Measurements from ENCODE around the gene OSBPL5. TPM values are rescaled to one million over a fixed set of nuclear protein-coding genes. Genes with fewer than 3 reads are reported as not detected.
A peak's percentile ranks its signal among the peaks of the same experiment; 100 is the strongest.

Gene OSBPL5, protein sequence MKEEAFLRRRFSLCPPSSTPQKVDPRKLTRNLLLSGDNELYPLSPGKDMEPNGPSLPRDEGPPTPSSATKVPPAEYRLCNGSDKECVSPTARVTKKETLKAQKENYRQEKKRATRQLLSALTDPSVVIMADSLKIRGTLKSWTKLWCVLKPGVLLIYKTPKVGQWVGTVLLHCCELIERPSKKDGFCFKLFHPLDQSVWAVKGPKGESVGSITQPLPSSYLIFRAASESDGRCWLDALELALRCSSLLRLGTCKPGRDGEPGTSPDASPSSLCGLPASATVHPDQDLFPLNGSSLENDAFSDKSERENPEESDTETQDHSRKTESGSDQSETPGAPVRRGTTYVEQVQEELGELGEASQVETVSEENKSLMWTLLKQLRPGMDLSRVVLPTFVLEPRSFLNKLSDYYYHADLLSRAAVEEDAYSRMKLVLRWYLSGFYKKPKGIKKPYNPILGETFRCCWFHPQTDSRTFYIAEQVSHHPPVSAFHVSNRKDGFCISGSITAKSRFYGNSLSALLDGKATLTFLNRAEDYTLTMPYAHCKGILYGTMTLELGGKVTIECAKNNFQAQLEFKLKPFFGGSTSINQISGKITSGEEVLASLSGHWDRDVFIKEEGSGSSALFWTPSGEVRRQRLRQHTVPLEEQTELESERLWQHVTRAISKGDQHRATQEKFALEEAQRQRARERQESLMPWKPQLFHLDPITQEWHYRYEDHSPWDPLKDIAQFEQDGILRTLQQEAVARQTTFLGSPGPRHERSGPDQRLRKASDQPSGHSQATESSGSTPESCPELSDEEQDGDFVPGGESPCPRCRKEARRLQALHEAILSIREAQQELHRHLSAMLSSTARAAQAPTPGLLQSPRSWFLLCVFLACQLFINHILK
- total RNA-seq, result 3.6 TPM

DNA sequence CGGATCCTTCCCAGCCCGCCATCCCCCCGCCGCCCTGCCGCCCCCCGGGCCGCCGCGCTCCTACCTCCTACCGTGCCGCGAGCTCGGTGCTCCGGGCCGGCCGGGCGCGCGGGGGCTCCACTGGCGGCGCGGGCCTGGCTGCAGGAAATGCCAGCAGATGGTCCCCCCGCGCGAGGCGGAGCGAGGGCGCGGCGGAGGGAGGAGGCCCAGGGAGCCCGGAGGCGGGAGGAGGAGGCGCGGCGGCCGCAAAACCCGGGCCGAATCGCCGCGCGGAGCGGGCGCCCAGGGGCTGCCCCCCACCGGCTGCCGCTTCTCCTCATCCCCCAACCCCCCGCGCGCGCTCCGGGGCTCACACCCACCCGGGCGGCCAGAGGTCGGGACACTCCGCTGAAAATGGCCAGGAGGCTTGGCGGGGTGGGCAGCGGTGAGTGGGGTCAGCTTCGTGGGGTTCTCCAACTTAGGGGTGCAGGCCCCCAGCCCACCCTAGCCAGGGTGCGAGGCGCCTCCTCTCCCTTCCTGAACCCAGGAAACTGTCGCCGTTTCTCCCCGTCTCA, at the start of gene OSBPL5:
OSBPL5 (minus strand) TSS at position 159 of the 554 bp plus-strand sequence. CDS start 36,162 bp downstream, outside the sequence.
- ATAC-seq, result peak; percentile 64
- DNase-seq (ENCODE audit: low spot score), result no peak

DNA sequence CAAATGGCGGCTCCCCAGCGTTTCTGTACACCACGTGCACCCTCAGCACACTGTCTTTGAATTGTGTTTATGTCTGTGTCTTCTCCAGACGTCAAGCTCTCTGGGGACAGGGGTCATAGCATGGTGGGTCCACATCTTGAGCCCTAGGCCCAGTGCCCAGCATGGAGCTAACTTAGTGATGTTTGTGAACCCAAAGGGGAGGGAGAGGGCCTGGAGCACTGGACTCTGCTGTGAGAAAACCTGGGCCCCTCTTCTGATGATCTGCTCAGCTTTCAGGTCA, 49.2 kb upstream of the OSBPL5 start:
- ATAC-seq, result no peak
- no peak for DNase-seq (ENCODE audit: low spot score)

GRCh38 chr11:3213659-3214419, 48.7 kb upstream of the OSBPL5 start:
- ATAC-seq (no peak), DNase-seq (ENCODE audit: low spot score) (no peak)

- ATAC-seq (no peak), DNase-seq (ENCODE audit: low spot score) (no peak)
Observed at GRCh38 chr11:3208272-3208671, 43.2 kb upstream of the OSBPL5 start.

- no peak for DNase-seq (ENCODE audit: low spot score)
- ATAC-seq, result no peak
Observed at GRCh38 chr11:3207526-3208189, 42.5 kb upstream of the OSBPL5 start.

DNA sequence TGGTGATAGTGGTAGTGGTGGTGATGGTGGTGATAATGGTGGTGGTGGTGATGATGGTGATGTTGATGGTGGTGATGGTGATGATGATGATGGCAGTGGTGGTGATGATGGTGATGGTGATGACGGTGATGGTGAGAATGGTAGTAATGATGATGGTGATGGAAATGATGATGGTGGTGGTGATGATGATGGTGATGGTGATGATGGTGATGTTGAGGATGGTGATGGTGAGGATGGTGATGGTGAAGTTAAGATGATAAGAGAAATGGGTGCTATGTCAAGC, 41.8 kb upstream of the OSBPL5 start:
- DNase-seq (ENCODE audit: low spot score) (no peak), ATAC-seq (no peak)

DNA sequence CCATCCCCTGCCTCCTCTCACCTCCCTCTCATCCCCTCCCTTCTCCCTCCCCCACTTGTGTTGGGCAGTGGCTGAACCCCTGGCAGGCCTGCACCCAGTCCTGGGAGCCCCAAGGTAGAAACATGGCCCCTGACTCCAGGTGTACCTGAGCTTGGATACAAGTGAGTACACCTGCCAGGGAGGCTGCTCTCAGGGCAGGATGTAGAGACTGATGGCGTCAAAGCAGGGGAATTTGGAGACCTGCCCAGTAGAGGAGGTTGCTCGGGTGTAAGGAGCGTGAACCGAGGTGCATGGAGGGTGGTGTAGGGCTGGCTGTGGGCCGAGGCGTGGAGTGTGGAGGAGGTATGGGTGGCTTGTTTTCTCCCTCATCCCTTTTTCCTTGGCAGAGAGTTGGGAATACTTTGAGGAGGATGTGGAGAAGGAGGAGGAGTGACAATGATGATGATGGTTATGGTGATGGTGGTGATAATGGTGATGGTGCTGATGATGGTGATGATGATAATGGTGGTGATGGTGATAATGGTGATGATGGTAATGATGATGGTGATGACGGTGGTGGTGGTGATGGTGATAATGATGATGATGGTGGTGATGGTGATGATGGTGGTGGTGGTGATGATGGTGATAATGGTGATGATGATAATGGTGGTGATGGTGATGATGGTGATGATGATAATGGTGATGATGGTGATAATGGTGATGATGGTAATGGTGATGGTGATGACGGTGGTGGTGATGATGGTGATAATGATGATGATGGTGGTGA, 41.2 kb upstream of the OSBPL5 start:
- no peak for ATAC-seq
- no peak for DNase-seq (ENCODE audit: low spot score)

GRCh38 chr11:3205261-3206155, 40.4 kb upstream of the OSBPL5 start:
- DNase-seq (ENCODE audit: low spot score) (no peak), ATAC-seq (peak; percentile 31)

GRCh38 chr11:3204141-3205015, 39.3 kb upstream of the OSBPL5 start:
- DNase-seq (ENCODE audit: low spot score) (no peak), ATAC-seq (no peak)

DNA sequence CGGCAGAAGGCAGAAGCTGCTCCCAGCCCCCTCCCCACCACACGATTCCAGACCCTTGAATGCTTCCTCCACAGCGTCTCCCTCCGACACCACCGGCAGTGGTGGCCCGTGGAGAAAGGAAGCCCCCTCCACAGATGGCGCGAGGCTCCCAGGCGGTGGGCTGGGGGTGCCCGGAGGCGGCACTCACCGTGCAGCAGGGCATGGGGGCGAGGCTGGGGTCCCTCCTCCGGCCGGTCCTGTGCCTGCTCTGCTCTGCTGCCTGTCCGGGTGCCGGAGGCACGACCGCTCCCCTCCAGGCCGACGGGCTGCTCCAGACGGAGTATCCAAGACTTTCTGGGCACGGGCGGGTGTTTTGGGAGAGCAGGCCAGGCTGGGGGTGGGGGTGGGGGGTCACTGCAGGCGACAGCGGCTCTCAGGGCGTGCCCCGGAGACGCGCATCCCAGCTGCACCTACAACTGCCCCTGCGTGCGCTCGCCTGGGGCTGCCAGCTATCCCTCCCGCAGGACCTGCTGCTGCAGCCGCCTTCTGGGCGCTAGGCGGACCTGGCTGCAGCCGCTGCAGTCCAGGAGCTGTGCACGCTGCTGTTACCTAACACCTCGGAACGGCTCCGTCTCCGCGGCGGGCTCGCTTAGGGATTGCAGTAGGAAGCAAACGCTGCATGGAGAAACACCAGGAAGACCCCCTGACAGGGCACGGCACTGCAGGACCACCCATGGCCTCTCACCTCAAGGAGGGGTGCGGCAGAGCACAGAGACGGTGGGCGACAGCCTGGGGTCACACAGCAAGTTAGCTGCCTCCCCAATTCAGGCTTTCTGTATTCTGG, 38.3 kb upstream of the OSBPL5 start:
- DNase-seq (ENCODE audit: low spot score) (no peak), ATAC-seq (peak; percentile 41)

- ATAC-seq, result no peak
- no peak for DNase-seq (ENCODE audit: low spot score)
Observed at GRCh38 chr11:3202759-3203158, 37.6 kb upstream of the OSBPL5 start.

GRCh38 chr11:3202305-3202704, 37.2 kb upstream of the OSBPL5 start:
- no peak for DNase-seq (ENCODE audit: low spot score)

GRCh38 chr11:3201677-3202181, 36.6 kb upstream of the OSBPL5 start:
- no peak for ATAC-seq
- no peak for DNase-seq (ENCODE audit: low spot score)

More at GRCh38 chr11:3202305-3202704, 37.2 kb upstream of the OSBPL5 start:
- ATAC-seq, result no peak

- DNase-seq (ENCODE audit: low spot score) (no peak), ATAC-seq (no peak)
Observed at GRCh38 chr11:3201112-3201581, 36.0 kb upstream of the OSBPL5 start.

DNA sequence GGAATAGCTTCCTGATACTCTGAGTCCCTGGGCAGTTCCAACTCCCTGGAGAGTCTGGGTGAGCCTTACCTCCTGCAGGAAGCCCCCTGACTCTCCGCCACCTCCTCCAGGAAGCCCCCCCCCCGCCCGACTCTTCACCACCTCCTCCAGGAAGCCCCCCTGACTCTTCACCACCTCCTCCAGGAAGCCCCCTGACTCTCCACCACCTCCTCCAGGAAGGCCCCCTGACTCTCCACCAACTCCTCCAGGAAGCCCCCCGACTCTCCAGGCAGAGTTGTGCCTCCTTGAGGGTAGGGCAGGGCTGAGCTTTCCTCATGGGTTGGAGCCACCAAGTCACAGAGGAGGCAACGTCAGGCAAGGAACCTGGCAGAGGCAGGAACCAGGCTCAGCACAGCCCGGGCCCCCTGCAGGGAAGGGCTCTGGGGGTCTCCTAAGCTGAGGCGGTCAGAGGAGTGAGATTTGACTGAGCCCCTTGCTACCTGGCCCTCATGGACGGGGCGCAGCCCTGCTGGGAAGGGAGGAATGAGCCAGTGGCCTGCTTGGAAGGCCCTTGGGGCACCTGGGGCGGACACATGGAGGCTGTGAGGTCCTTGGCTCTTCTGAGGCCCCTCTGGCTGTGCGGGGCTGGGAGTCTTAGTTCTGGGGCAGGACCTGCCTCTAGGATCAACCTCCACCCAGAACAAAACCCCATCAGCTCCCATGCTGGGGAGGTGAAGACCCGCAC, 35.4 kb upstream of the OSBPL5 start:
- ATAC-seq, result no peak
- DNase-seq (ENCODE audit: low spot score), result no peak
